Endothelial cell of umbilical vein (primary cell): Measurements from ENCODE around the gene KCNJ5. TPM values are rescaled to one million over a fixed set of nuclear protein-coding genes. Genes with fewer than 3 reads are reported as not detected.

Experiments
- BruUV-seq: library from RNA; stranded (reverse); fragments of 400-500 nt; replicated peaks from 2 replicates; lab custom pipeline; 2021; lab: Mats Ljungman, UMichigan
- CTCF ChIA-PET: fragments of 300-600, 350-600 bp; sonication (Branson Sonifier 250); formaldehyde crosslinking; loops from one replicate; lab custom pipeline; 2021; ENCODE audit warnings: antibody characterized with exemption, inconsistent platforms; lab: Charles Lee
- POLR2A ChIA-PET: fragments of 300-600, 350-600 bp; sonication (Branson Sonifier 250); formaldehyde crosslinking; loops from one replicate; lab custom pipeline; 2021; ENCODE audit warnings: antibody characterized with exemption, inconsistent platforms; lab: Charles Lee
- DNase-seq: peaks from one replicate; pipeline ENCODE4 v3.0.0-alpha.2; 2011; ENCODE audit warnings: low read depth, low spot score
- FAIRE-seq: peaks from 2 replicates; lab custom pipeline; 2011; peaks lifted over from hg19 to GRCh38; lab: Jason Lieb, UNC
- H2AFZ ChIP-seq: 2 replicates; pipeline ENCODE4 v1.6.0; 2012; ENCODE audit warnings: low read depth, low read length, control low read depth, inconsistent platforms
- H3K27ac ChIP-seq: 2 replicates; pipeline ENCODE4 v1.5.1; 2011; ENCODE audit warnings: low read depth, mild to moderate bottlenecking, control low read depth, low read length, moderate library complexity; ENCODE audit not compliant: insufficient read depth
- H3K27me3 ChIP-seq, 2 experiments: 2 replicates each; pipeline versions ENCODE4 v1.6.0 to v1.6.1; 2011; ENCODE audit warnings: low read length in 2 of 2, mixed read lengths in 1 of 2; ENCODE audit not compliant: control insufficient read depth in 2 of 2, insufficient read depth in 2 of 2
- H3K36me3 ChIP-seq, 2 experiments: 2 replicates in 1 of 2; 3 replicates in 1 of 2; pipeline ENCODE4 v1.5.1; 2011; ENCODE audit warnings: low read length in 2 of 2, mild to moderate bottlenecking in 1 of 2, moderate library complexity in 1 of 2; ENCODE audit not compliant: control insufficient read depth in 2 of 2, insufficient read depth in 2 of 2; ENCODE audit errors: extremely low read depth in 1 of 2
- H3K4me1 ChIP-seq: 3 replicates; pipeline ENCODE4 v1.5.1; 2011; ENCODE audit warnings: mild to moderate bottlenecking, low read length; ENCODE audit not compliant: control insufficient read depth, insufficient read depth; ENCODE audit errors: extremely low read depth
- H3K4me2 ChIP-seq: 2 replicates; pipeline ENCODE4 v1.6.1; 2011; ENCODE audit warnings: low read length, control low read depth, mixed read lengths; ENCODE audit not compliant: insufficient read depth
- H3K4me3 ChIP-seq, 3 experiments: fragments of 200-600 bp in 1 of 3; sonication (generic), shearing (Covaris generic) in 1 of 3; replicated peaks in 1 of 3; 2 replicates each; pipeline ENCODE4 v1.5.1; 2011 to 2016; ENCODE audit warnings: control low read depth in 3 of 3, low read length in 3 of 3, mild to moderate bottlenecking in 2 of 3, inconsistent platforms in 1 of 3, low read depth in 1 of 3, moderate library complexity in 1 of 3; ENCODE audit not compliant: insufficient read depth in 1 of 3
- H3K79me2 ChIP-seq: 2 replicates; pipeline ENCODE4 v1.6.0; 2012; ENCODE audit warnings: low read length, inconsistent platforms; ENCODE audit not compliant: control insufficient read depth, insufficient read depth
- H3K9ac ChIP-seq: replicated peaks from 2 replicates; pipeline ENCODE3; 2011; ENCODE audit warnings: low read length, control low read depth; ENCODE audit not compliant: insufficient read depth; ENCODE audit errors: extremely low read depth
- H3K9me1 ChIP-seq: replicated peaks from 3 replicates; pipeline ENCODE4 v1.6.0; 2011; ENCODE audit warnings: mild to moderate bottlenecking, low read length; ENCODE audit not compliant: control insufficient read depth, insufficient read depth; ENCODE audit errors: extremely low read depth
- H3K9me3 ChIP-seq: replicated peaks from 2 replicates; pipeline ENCODE4 v1.5.1; 2012; ENCODE audit warnings: low read length, inconsistent platforms; ENCODE audit not compliant: control insufficient read depth, insufficient read depth
- H4K20me1 ChIP-seq: replicated peaks from 2 replicates; pipeline ENCODE3; 2011; ENCODE audit warnings: mild to moderate bottlenecking, low read length; ENCODE audit not compliant: control insufficient read depth, insufficient read depth; ENCODE audit errors: extremely low read depth
- EZH2 ChIP-seq: IDR thresholded peaks from 2 replicates; pipeline ENCODE4 v1.6.1; 2012; ENCODE audit warnings: borderline replicate concordance, low read depth, mild to moderate bottlenecking, moderate library complexity, low read length, inconsistent platforms; ENCODE audit not compliant: severe bottlenecking
- FOS ChIP-seq: IDR thresholded peaks from 2 replicates; pipeline ENCODE4 v1.6.1; 2011; ENCODE audit warnings: mild to moderate bottlenecking, low read length, moderate library complexity, borderline replicate concordance; ENCODE audit not compliant: insufficient read depth
- GATA2 ChIP-seq: IDR thresholded peaks from 2 replicates; pipeline ENCODE4 v1.7.0; 2011; ENCODE audit warnings: low read depth, mild to moderate bottlenecking, moderate library complexity, mixed read lengths, low read length; ENCODE audit not compliant: insufficient read length, insufficient read depth
- JUN ChIP-seq: IDR thresholded peaks from 2 replicates; pipeline ENCODE4 v1.6.1; 2011; ENCODE audit warnings: borderline replicate concordance, low read depth; ENCODE audit not compliant: insufficient read length, insufficient read depth
- MYC ChIP-seq: IDR thresholded peaks from one replicate; pipeline ENCODE4 v1.6.1; 2011; ENCODE audit warnings: mild to moderate bottlenecking, low read depth, low read length
- POLR2A ChIP-seq: IDR thresholded peaks from 2 replicates; pipeline ENCODE4 v1.6.1; 2012; ENCODE audit warnings: low read depth, mild to moderate bottlenecking, control low read depth, low read length
- POLR2AphosphoS5 ChIP-seq: IDR thresholded peaks from 2 replicates; pipeline ENCODE4 v1.6.1; 2012; ENCODE audit warnings: low read depth, mild to moderate bottlenecking, control low read depth, low read length, moderate library complexity; ENCODE audit not compliant: insufficient read depth
- dilution Hi-C: fragments of 300-500 bp; cut with MboI; formaldehyde crosslinking; loops from one replicate; pipeline ENCODE4 v1.15.0; 2019; ENCODE audit warnings: low sequenced_read_pairs; ENCODE audit not compliant: extremely low pct_ligation_motif_present
- intact Hi-C: fragments of 100-400 bp; cut with micrococcal nuclease; formaldehyde crosslinking; loops from one replicate; pipeline ENCODE4 v1.10.0; 2022
- polyA plus RNA-seq, 4 experiments: library from polyadenylated mRNA; depleted of rRNA in 3 of 4; stranded (reverse) in 3 of 4; unstranded in 1 of 4; fragments of >200 nt; gene quantifications; 2 replicates each; pipeline versions ENCODE4 v1.2.1 to v1.2.3, GENCODE V29; 2011 to 2012; ENCODE audit warnings: missing spikeins in 1 of 4
- total RNA-seq: library from RNA; stranded (reverse); gene quantifications from 2 replicates; pipeline ENCODE4 v1.2.3, GENCODE V29; 2021
- TF ChIP-seq, protein P1 (sequence below): IDR thresholded peaks from 2 replicates; pipeline ENCODE4 v1.6.1; 2011; ENCODE audit not compliant: insufficient read depth, insufficient read length
- TF ChIP-seq, protein P2 (sequence below), 2 donors: IDR thresholded peaks; 1 replicate in 1 of 2; 2 replicates in 1 of 2; pipeline ENCODE4 v1.5.1; 2011; ENCODE audit warnings: low read length in 2 of 2, mild to moderate bottlenecking in 2 of 2, moderate library complexity in 2 of 2, control low read depth in 1 of 2, inconsistent platforms in 1 of 2, low read depth in 1 of 2; ENCODE audit not compliant: insufficient read depth in 1 of 2; ENCODE audit errors: extremely low read depth in 1 of 2

KCNJ5 gene
- total and polyA plus RNA-seq, 2 donors (not counting 3 experiments of a cell fraction or from before 2014, with no cell fraction given) = 0.13 TPM; not detected in 1

DNA sequence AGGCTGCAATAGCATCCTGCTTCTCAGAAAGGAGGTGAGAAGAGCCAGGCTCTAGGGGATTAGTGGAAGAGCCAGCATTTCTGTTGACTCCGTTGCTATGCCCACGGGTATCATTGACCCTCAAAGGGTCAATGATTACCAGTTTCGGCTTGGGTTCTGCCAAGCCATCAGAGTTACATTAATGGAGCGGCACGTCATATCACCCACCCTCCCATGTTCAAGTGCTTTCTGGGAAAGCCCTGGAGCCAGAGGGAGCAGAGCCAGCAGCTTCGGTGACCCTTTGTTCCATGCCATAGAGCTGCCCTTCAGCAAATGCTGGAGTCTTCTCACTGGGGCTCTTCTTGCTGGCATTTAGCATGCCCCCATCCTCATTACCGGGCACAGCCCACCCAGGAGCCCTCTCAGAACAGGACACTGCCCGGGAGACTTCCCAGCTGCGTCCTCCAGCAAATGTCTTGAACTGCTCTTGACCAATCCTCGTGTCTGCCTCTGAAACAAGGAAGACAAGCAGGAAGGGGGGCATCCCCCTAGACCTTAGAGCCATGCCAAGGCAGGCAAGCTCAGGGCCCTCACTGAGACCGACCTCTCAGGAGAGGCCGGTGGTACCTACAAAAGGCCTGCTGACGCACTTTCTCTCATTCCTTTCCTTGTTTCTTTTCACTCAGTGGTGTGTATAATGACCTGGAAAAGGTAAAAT lies 38.7 kb upstream of the KCNJ5 start:
- no peaks in the 10 kb centered on the region for H3K79me2 ChIP-seq
- ChIA-PET POLR2A (no interaction called here), CTCF (interaction anchor here (1.0 kb wide), 2 partner anchors 221 to 695 kb away, joined by 3 to 4 read pairs; no protein-coding TSS in a partner anchor)
- no peaks in the 10 kb centered on the region for H4K20me1 ChIP-seq
- H3K4me3 ChIP-seq = no peak overlapping the region
- H3K27ac ChIP-seq = no peak overlapping the region
- peaks cover 3% of the 10 kb centered on the region for H3K4me1 ChIP-seq
- no peaks in the 10 kb centered on the region for H3K9me3 ChIP-seq
- H3K36me3 ChIP-seq = no peaks in the 10 kb centered on the region
- no peak for TF ChIP-seq MYC
- no peak for TF ChIP-seq POLR2A
- TF ChIP-seq POLR2AphosphoS5 = no peak
- H3K4me2 ChIP-seq = no peak overlapping the region
- H3K9me1 ChIP-seq = no peaks in the 10 kb centered on the region
- H3K9ac ChIP-seq = no peak overlapping the region
- DNase-seq (no peak), FAIRE-seq (no peak)
- dilution Hi-C loops = no loop called here
- H3K27me3 ChIP-seq = no peaks in the 10 kb centered on the region
- BruUV-seq = no TSS peak
- H2AFZ ChIP-seq = no peak overlapping the region
- intact Hi-C loops = no loop called here

DNA sequence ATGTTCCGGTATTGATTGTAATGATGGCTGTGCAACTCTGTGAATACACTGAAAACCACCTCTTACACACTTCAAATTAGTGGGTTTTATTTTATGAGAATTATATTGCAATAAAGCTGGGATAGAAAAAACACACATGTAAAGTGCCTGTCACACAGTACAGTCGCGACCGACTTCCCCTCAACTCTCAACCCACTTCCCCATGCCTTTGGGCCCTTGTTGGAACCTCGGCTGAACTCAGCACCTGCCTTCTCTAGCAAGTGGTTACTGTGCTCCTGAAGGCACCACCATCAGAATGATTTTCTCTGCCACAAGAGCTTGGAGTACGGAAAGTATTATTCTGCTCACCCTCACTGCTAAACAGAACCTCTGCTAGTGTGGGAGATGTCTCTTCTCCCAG lies 37.6 kb upstream of the KCNJ5 start:
- ChIA-PET POLR2A (no interaction called here), CTCF (interaction anchor here (0.7 to 1.0 kb wide), 2 partner anchors 9 to 23 kb away, joined by 3 to 4 read pairs; no protein-coding TSS in a partner anchor)
- Histone ChIP-seq H3K27ac (no peak overlapping the region), H3K27me3 (no peaks in the 10 kb centered on the region), H3K36me3 (no peaks in the 10 kb centered on the region), H3K9me1 (no peaks in the 10 kb centered on the region), H3K9me3 (no peaks in the 10 kb centered on the region), H2AFZ (no peak overlapping the region), H3K79me2 (no peaks in the 10 kb centered on the region), H3K4me1 (peaks cover 2% of the 10 kb centered on the region), H3K9ac (no peak overlapping the region), H3K4me3 (no peak overlapping the region), H4K20me1 (no peaks in the 10 kb centered on the region), H3K4me2 (no peak overlapping the region)
- dilution Hi-C loops = no loop called here
- DNase-seq (no peak), FAIRE-seq (no peak)
- no TSS peak for BruUV-seq
- intact Hi-C loops = no loop called here
- TF ChIP-seq GATA2 = no peak
- no peak for TF ChIP-seq JUN
- no peak for TF ChIP-seq EZH2
- TF ChIP-seq MYC = no peak
- TF ChIP-seq POLR2A = no peak
- TF ChIP-seq POLR2AphosphoS5 = no peak
- TF ChIP-seq, protein P1, sequence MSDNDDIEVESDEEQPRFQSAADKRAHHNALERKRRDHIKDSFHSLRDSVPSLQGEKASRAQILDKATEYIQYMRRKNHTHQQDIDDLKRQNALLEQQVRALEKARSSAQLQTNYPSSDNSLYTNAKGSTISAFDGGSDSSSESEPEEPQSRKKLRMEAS = no peak
- TF ChIP-seq, protein P2, sequence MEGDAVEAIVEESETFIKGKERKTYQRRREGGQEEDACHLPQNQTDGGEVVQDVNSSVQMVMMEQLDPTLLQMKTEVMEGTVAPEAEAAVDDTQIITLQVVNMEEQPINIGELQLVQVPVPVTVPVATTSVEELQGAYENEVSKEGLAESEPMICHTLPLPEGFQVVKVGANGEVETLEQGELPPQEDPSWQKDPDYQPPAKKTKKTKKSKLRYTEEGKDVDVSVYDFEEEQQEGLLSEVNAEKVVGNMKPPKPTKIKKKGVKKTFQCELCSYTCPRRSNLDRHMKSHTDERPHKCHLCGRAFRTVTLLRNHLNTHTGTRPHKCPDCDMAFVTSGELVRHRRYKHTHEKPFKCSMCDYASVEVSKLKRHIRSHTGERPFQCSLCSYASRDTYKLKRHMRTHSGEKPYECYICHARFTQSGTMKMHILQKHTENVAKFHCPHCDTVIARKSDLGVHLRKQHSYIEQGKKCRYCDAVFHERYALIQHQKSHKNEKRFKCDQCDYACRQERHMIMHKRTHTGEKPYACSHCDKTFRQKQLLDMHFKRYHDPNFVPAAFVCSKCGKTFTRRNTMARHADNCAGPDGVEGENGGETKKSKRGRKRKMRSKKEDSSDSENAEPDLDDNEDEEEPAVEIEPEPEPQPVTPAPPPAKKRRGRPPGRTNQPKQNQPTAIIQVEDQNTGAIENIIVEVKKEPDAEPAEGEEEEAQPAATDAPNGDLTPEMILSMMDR (IDR thresholded peaks at IDR 0.05; ENCODE audit: extremely low read depth in 1 of 2, insufficient read depth in 1 of 2, low read depth in 1 of 2, low read length in 2 of 2) = no peak
- no peak for TF ChIP-seq FOS
